ENCODE data around the gene DLGAP1. TPM values are rescaled to one million over a fixed set of nuclear protein-coding genes. Genes with fewer than 3 reads are reported as not detected.
"Not testable (repeated sequence)": the region's sequence is repeated elsewhere in the genome, so short reads cannot be mapped to it uniquely, and the experiment has no call there.

DLGAP1 gene
- polyA plus RNA-seq, 1 donor from 2014 or later = 4.5 TPM

DNA sequence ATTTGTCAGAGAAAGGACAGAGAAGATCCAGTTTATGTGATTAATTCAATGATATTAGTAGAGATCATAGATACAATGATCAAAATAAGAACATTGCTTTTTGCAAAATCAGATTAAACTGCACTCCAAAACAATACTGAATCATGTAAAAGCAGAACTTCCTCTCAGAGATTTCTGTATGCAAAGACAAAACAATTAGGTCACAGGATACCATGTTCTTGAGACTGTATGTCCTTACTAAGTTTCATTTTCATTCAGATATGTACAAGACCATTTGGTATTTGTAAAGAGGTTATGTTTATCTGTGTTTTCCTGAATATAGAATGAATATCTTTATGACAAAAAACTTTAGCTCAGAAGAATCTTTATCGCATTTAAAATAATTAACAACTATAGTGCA is 161.8 kb downstream of the DLGAP1 start:
- Histone ChIP-seq H3K27ac (ENCODE audit: low read length) (no peak overlapping the region), H3K9me3 (ENCODE audit: low read length) (no peaks in the 10 kb centered on the region), H3F3A (ENCODE audit: insufficient read depth, low read length, poor library complexity, severe bottlenecking) (no peaks in the 10 kb centered on the region), H3K36me3 (ENCODE audit: insufficient read depth, low read length) (no peaks in the 10 kb centered on the region), H2AFZ (ENCODE audit: low read depth, low read length) (no peak overlapping the region), H3K4me2 (ENCODE audit: low read length) (no peak overlapping the region), H3K9ac (ENCODE audit: low read length) (no peak overlapping the region), H3K79me2 (replicated peaks; ENCODE audit: insufficient read depth, low read length) (no peaks in the 10 kb centered on the region), H3K27me3 (ENCODE audit: insufficient read depth, low read depth, low read length) (no peaks in the 10 kb centered on the region), H3K4me3 (ENCODE audit: low read length) (no peak overlapping the region), H4K20me1 (ENCODE audit: insufficient read depth) (no peaks in the 10 kb centered on the region), H3K9me2 (ENCODE audit: insufficient read depth, low read length) (no peaks in the 10 kb centered on the region)
- TF ChIP-seq, protein P1, sequence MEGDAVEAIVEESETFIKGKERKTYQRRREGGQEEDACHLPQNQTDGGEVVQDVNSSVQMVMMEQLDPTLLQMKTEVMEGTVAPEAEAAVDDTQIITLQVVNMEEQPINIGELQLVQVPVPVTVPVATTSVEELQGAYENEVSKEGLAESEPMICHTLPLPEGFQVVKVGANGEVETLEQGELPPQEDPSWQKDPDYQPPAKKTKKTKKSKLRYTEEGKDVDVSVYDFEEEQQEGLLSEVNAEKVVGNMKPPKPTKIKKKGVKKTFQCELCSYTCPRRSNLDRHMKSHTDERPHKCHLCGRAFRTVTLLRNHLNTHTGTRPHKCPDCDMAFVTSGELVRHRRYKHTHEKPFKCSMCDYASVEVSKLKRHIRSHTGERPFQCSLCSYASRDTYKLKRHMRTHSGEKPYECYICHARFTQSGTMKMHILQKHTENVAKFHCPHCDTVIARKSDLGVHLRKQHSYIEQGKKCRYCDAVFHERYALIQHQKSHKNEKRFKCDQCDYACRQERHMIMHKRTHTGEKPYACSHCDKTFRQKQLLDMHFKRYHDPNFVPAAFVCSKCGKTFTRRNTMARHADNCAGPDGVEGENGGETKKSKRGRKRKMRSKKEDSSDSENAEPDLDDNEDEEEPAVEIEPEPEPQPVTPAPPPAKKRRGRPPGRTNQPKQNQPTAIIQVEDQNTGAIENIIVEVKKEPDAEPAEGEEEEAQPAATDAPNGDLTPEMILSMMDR (IDR thresholded peaks at IDR 0.05; ENCODE audit: poor library complexity, severe bottlenecking) = no peak
- TF ChIP-seq POLR2AphosphoS5 (IDR thresholded peaks at IDR 0.05) (no peak), REST (IDR thresholded peaks at IDR 0.05; ENCODE audit: borderline replicate concordance) (no peak), EP300 (conservative IDR thresholded peaks at IDR 0.05; ENCODE audit: poor library complexity, severe bottlenecking) (no peak), MXI1 (conservative IDR thresholded peaks at IDR 0.05; ENCODE audit: poor library complexity, severe bottlenecking) (no peak), SMC3 (conservative IDR thresholded peaks at IDR 0.05; ENCODE audit: poor library complexity) (no peak), RAD21 (conservative IDR thresholded peaks at IDR 0.05) (no peak), EZH2 (IDR thresholded peaks at IDR 0.05; ENCODE audit: borderline replicate concordance, insufficient read depth, low read length, poor library complexity, severe bottlenecking) (no peak), TAF1 (IDR thresholded peaks at IDR 0.05; ENCODE audit: low read depth) (no peak)

GRCh38 chr18:4292696-4293095 is 162.4 kb downstream of the DLGAP1 start:
- H3K9ac ChIP-seq (ENCODE audit: low read length) = no peak overlapping the region
- no peaks in the 10 kb centered on the region for H3F3A ChIP-seq (ENCODE audit: insufficient read depth, low read length, poor library complexity, severe bottlenecking)
- H4K20me1 ChIP-seq (ENCODE audit: insufficient read depth) = no peaks in the 10 kb centered on the region
- no peaks in the 10 kb centered on the region for H3K9me2 ChIP-seq (ENCODE audit: insufficient read depth, low read length)
- H3K4me3 ChIP-seq (ENCODE audit: low read length) = no peak overlapping the region
- H2AFZ ChIP-seq (ENCODE audit: low read depth, low read length) = no peak overlapping the region
- no peaks in the 10 kb centered on the region for H3K79me2 ChIP-seq (replicated peaks; ENCODE audit: insufficient read depth, low read length)
- no peak overlapping the region for H3K4me2 ChIP-seq (ENCODE audit: low read length)
- H3K9me3 ChIP-seq (ENCODE audit: low read length) = no peaks in the 10 kb centered on the region
- no peaks in the 10 kb centered on the region for H3K36me3 ChIP-seq (ENCODE audit: insufficient read depth, low read length)
- TF ChIP-seq MXI1 (conservative IDR thresholded peaks at IDR 0.05; ENCODE audit: poor library complexity, severe bottlenecking) = peak; percentile 19
- no peak for TF ChIP-seq RAD21 (conservative IDR thresholded peaks at IDR 0.05)
- TF ChIP-seq POLR2AphosphoS5 (IDR thresholded peaks at IDR 0.05) = peak; percentile 96
- TF ChIP-seq TAF1 (IDR thresholded peaks at IDR 0.05; ENCODE audit: low read depth) = no peak
- no peak for TF ChIP-seq SMC3 (conservative IDR thresholded peaks at IDR 0.05; ENCODE audit: poor library complexity)
- peak; percentile 98 for TF ChIP-seq EP300 (conservative IDR thresholded peaks at IDR 0.05; ENCODE audit: poor library complexity, severe bottlenecking)
- TF ChIP-seq EZH2 (IDR thresholded peaks at IDR 0.05; ENCODE audit: borderline replicate concordance, insufficient read depth, low read length, poor library complexity, severe bottlenecking) = no peak
- TF ChIP-seq, protein P1 (IDR thresholded peaks at IDR 0.05; ENCODE audit: poor library complexity, severe bottlenecking) = no peak
- TF ChIP-seq REST (IDR thresholded peaks at IDR 0.05; ENCODE audit: borderline replicate concordance) = no peak
- no peaks in the 10 kb centered on the region for H3K27me3 ChIP-seq (ENCODE audit: insufficient read depth, low read depth, low read length)
- H3K27ac ChIP-seq (ENCODE audit: low read length) = no peak overlapping the region

- H3K9me2 ChIP-seq (ENCODE audit: insufficient read depth, low read length); H3K9ac ChIP-seq (ENCODE audit: low read length); H2AFZ ChIP-seq (ENCODE audit: low read depth, low read length); H3K4me3 ChIP-seq (ENCODE audit: low read length); H3K79me2 ChIP-seq (replicated peaks; ENCODE audit: insufficient read depth, low read length); H3F3A ChIP-seq (ENCODE audit: insufficient read depth, low read length, poor library complexity, severe bottlenecking); H3K9me3 ChIP-seq (ENCODE audit: low read length); H3K36me3 ChIP-seq (ENCODE audit: insufficient read depth, low read length); H3K4me2 ChIP-seq (ENCODE audit: low read length); H3K27me3 ChIP-seq (ENCODE audit: insufficient read depth, low read depth, low read length); H3K27ac ChIP-seq (ENCODE audit: low read length); H4K20me1 ChIP-seq (ENCODE audit: insufficient read depth): not testable (repeated sequence)
Observed at GRCh38 chr18:4287340-4287739, 167.8 kb downstream of the DLGAP1 start.

Measured in neural cell (in vitro differentiated cells).